DMS53 (cell line): ENCODE results near the gene RNASEH2A.
"Not testable (repeated sequence)": the region's sequence is repeated elsewhere in the genome, so short reads cannot be mapped to it uniquely, and the experiment has no call there.

Source experiments
- DNase-seq: peaks from one replicate; lab custom pipeline; 2025; lab: John Stamatoyannopoulos, UW

Gene RNASEH2A

GRCh38 chr19:12833418-12833737 lies 27.0 kb downstream of the RNASEH2A start:
- peak; percentile 50 for DNase-seq

- DNase-seq = peak; percentile 79
Measured at GRCh38 chr19:12833738-12834565, 27.6 kb downstream of the RNASEH2A start.

- DNase-seq = peak; percentile 53
Measured at GRCh38 chr19:12834566-12834943, 28.2 kb downstream of the RNASEH2A start, which contains the start of gene RTBDN. Gene RTBDN, minus strand, starts transcription at chr19:12834579. Its CDS starts 4,600 bp downstream, at chr19:12829979.

GRCh38 chr19:12834976-12835757 lies 28.8 kb downstream of the RNASEH2A start:
- peak; percentile 78 for DNase-seq

GRCh38 chr19:12836529-12836863 lies 30.1 kb downstream of the RNASEH2A start:
- DNase-seq = no peak

- DNase-seq = no peak
Measured at GRCh38 chr19:12837225-12837624, 30.8 kb downstream of the RNASEH2A start.

- DNase-seq = peak; percentile 81
Measured at GRCh38 chr19:12838182-12838885, 31.9 kb downstream of the RNASEH2A start, which contains the start of gene MAST1. Gene MAST1, plus strand, starts transcription at chr19:12838515. Its CDS starts 58 bp downstream, at chr19:12838573.

GRCh38 chr19:12838886-12839756 lies 32.7 kb downstream of the RNASEH2A start:
- DNase-seq = peak; percentile 70

GRCh38 chr19:12840091-12841079 lies 34.0 kb downstream of the RNASEH2A start:
- peak; percentile 53 for DNase-seq

- no peak for DNase-seq
Measured at GRCh38 chr19:12841094-12841493, 34.7 kb downstream of the RNASEH2A start.

GRCh38 chr19:12842511-12842910 lies 36.1 kb downstream of the RNASEH2A start:
- no peak for DNase-seq

GRCh38 chr19:12843328-12843727 lies 36.9 kb downstream of the RNASEH2A start:
- DNase-seq = no peak

GRCh38 chr19:12843999-12844732 lies 37.8 kb downstream of the RNASEH2A start:
- DNase-seq = no peak

- not testable (repeated sequence) for DNase-seq
Measured at GRCh38 chr19:12846613-12847012, 40.2 kb downstream of the RNASEH2A start.

GRCh38 chr19:12847159-12848139 lies 41.1 kb downstream of the RNASEH2A start:
- peak; percentile 90 for DNase-seq

GRCh38 chr19:12856653-12857052 lies 50.3 kb downstream of the RNASEH2A start:
- no peak for DNase-seq

- no peak for DNase-seq
Measured at GRCh38 chr19:12858041-12858928, 51.9 kb downstream of the RNASEH2A start.
